Breast epithelium (tissue), 3 donors: ENCODE data around the gene OTUD4.

Source experiments
- CTCF ChIP-seq, 3 donors: fragments of 450-650 bp; IDR thresholded peaks; one replicate each; pipeline ENCODE4 v1.5.1; 2016 to 2017; ENCODE audit warnings: antibody characterized with exemption in 3 of 3, mild to moderate bottlenecking in 3 of 3, moderate library complexity in 3 of 3
- POLR2A ChIP-seq: fragments of 450-650 bp; IDR thresholded peaks from one replicate; pipeline ENCODE4 v1.6.1; 2016; ENCODE audit warnings: antibody characterized with exemption, mild to moderate bottlenecking, moderate library complexity
- POLR2AphosphoS5 ChIP-seq, 3 donors: sonication (generic); formaldehyde crosslinking; IDR thresholded peaks; one replicate each; pipeline ENCODE4 v1.6.1; 2017; ENCODE audit warnings: antibody characterized with exemption in 3 of 3

- no peak for TF ChIP-seq CTCF (IDR thresholded peaks at IDR 0.05)
- TF ChIP-seq POLR2A, result no peak
- no peak for TF ChIP-seq POLR2AphosphoS5 (IDR thresholded peaks at IDR 0.05)
Measured at GRCh38 chr4:145219090-145219489, 38.7 kb upstream of the OTUD4 start.
